Measurements from ENCODE around the gene ARSA.
"Not testable (repeated sequence)": the region's sequence is repeated elsewhere in the genome, so short reads cannot be mapped to it uniquely, and the experiment has no call there.

ARSA gene

GRCh38 chr22:50643021-50643820, 15.3 kb upstream of the ARSA start:
- not testable (repeated sequence) for H3K4me3 ChIP-seq (ENCODE audit: low read length); H3K9me3 ChIP-seq (ENCODE audit: control insufficient read depth, insufficient read depth, low read length); H3K79me2 ChIP-seq (ENCODE audit: control insufficient read depth, low read length); H4K20me1 ChIP-seq (ENCODE audit: control insufficient read depth, insufficient read depth, low read depth, low read length); H3F3A ChIP-seq (ENCODE audit: control insufficient read depth, insufficient read depth); H3K27ac ChIP-seq (ENCODE audit: low read depth, low read length); H3K9me2 ChIP-seq (replicated peaks; ENCODE audit: control insufficient read depth, low read length); H3K4me1 ChIP-seq (ENCODE audit: control insufficient read depth, low read length); H3K4me2 ChIP-seq (ENCODE audit: low read length); H3K36me3 ChIP-seq (ENCODE audit: control insufficient read depth, low read length)
- H3K27me3 ChIP-seq (ENCODE audit: control insufficient read depth, low read length), result peaks cover 28% of the 10 kb centered on the region

- Histone ChIP-seq H3K9me2 (replicated peaks; ENCODE audit: control insufficient read depth, low read length) (no peaks in the 10 kb centered on the region), H3K27ac (ENCODE audit: low read depth, low read length) (no peak overlapping the region), H3K36me3 (ENCODE audit: control insufficient read depth, low read length) (no peaks in the 10 kb centered on the region), H3K27me3 (ENCODE audit: control insufficient read depth, low read length) (peaks cover 28% of the 10 kb centered on the region), H4K20me1 (ENCODE audit: control insufficient read depth, insufficient read depth, low read depth, low read length) (no peaks in the 10 kb centered on the region), H3K9me3 (ENCODE audit: control insufficient read depth, insufficient read depth, low read length) (no peaks in the 10 kb centered on the region), H3K4me1 (ENCODE audit: control insufficient read depth, low read length) (no peaks in the 10 kb centered on the region), H3F3A (ENCODE audit: control insufficient read depth, insufficient read depth) (no peaks in the 10 kb centered on the region), H3K79me2 (ENCODE audit: control insufficient read depth, low read length) (no peaks in the 10 kb centered on the region), H3K4me3 (ENCODE audit: low read length) (no peak overlapping the region), H3K4me2 (ENCODE audit: low read length) (no peak overlapping the region)
- peak; percentile 29 for TF ChIP-seq CTCF (IDR thresholded peaks at IDR 0.05; ENCODE audit: low read depth, low read length, poor library complexity, severe bottlenecking)
- no peak for TF ChIP-seq EZH2phosphoT487 (IDR thresholded peaks at IDR 0.05; ENCODE audit: borderline replicate concordance, low read length)
Observed at GRCh38 chr22:50641696-50642607, 14.0 kb upstream of the ARSA start.

GRCh38 chr22:50640857-50641647, 13.1 kb upstream of the ARSA start:
- Histone ChIP-seq H4K20me1 (ENCODE audit: control insufficient read depth, insufficient read depth, low read depth, low read length) (no peaks in the 10 kb centered on the region), H3K4me1 (ENCODE audit: control insufficient read depth, low read length) (no peaks in the 10 kb centered on the region), H3K9me3 (ENCODE audit: control insufficient read depth, insufficient read depth, low read length) (no peaks in the 10 kb centered on the region), H3K27me3 (ENCODE audit: control insufficient read depth, low read length) (peaks cover 28% of the 10 kb centered on the region), H3K4me2 (ENCODE audit: low read length) (no peak overlapping the region), H3K36me3 (ENCODE audit: control insufficient read depth, low read length) (no peaks in the 10 kb centered on the region), H3K4me3 (ENCODE audit: low read length) (no peak overlapping the region), H3F3A (ENCODE audit: control insufficient read depth, insufficient read depth) (no peaks in the 10 kb centered on the region), H3K79me2 (ENCODE audit: control insufficient read depth, low read length) (no peaks in the 10 kb centered on the region), H3K9me2 (replicated peaks; ENCODE audit: control insufficient read depth, low read length) (no peaks in the 10 kb centered on the region), H3K27ac (ENCODE audit: low read depth, low read length) (no peak overlapping the region)
- TF ChIP-seq EZH2phosphoT487 (IDR thresholded peaks at IDR 0.05; ENCODE audit: borderline replicate concordance, low read length) (no peak), CTCF (IDR thresholded peaks at IDR 0.05; ENCODE audit: low read depth, low read length, poor library complexity, severe bottlenecking) (no peak)

GRCh38 chr22:50640296-50640695, 12.3 kb upstream of the ARSA start:
- not testable (repeated sequence) for H4K20me1 ChIP-seq (ENCODE audit: control insufficient read depth, insufficient read depth, low read depth, low read length); H3K4me1 ChIP-seq (ENCODE audit: control insufficient read depth, low read length); H3K4me2 ChIP-seq (ENCODE audit: low read length); H3F3A ChIP-seq (ENCODE audit: control insufficient read depth, insufficient read depth); H3K79me2 ChIP-seq (ENCODE audit: control insufficient read depth, low read length); H3K9me2 ChIP-seq (replicated peaks; ENCODE audit: control insufficient read depth, low read length); H3K9me3 ChIP-seq (ENCODE audit: control insufficient read depth, insufficient read depth, low read length); H3K4me3 ChIP-seq (ENCODE audit: low read length); H3K36me3 ChIP-seq (ENCODE audit: control insufficient read depth, low read length); H3K27ac ChIP-seq (ENCODE audit: low read depth, low read length)
- H3K27me3 ChIP-seq (ENCODE audit: control insufficient read depth, low read length), result peaks cover 23% of the 10 kb centered on the region
